Activated gamma-delta T cell (primary cell): ENCODE measurements around the gene MYORG.

Source experiments
- DNase-seq: peaks from one replicate; lab custom pipeline; 2025; lab: John Stamatoyannopoulos, UW
- total RNA-seq, 2 donors: gene quantifications; one replicate each; lab custom pipeline; 2026; lab: John Stamatoyannopoulos, UW

Gene MYORG
- 2.3 to 2.6 reads per million in 2 donors for total RNA-seq

- peak; percentile 89 for DNase-seq
Measured at GRCh38 chr9:34376596-34377403, at the start of gene MYORG. TSS of gene MYORG (minus strand) at chr9:34376898. CDS start at chr9:34372943, 3,955 bp downstream.

GRCh38 chr9:34419716-34420504, 43.2 kb upstream of the MYORG start:
- DNase-seq: no peak

DNA sequence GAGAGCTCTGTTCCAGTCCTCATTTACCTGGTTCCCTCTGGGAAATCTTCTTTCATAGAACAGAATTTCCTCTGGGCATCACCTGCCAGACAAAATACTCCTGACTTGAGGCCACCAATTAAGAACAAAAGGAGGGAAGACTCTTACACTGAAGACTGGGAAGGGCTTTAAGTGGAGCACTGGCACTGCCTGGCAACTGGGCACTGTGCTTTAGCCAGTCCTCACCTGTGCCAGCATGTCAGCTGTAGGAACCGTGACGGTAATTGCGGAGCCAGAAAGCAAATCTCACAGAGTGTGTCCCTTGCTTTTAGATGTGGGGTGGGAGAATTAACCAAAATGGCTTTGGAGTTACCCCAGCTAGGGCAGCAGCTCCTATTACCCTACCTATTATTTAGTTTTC, 41.0 kb upstream of the MYORG start:
- DNase-seq: no peak

GRCh38 chr9:34413231-34413852, 36.6 kb upstream of the MYORG start:
- DNase-seq: no peak

- no peak for DNase-seq
Measured at GRCh38 chr9:34412336-34412735, 35.6 kb upstream of the MYORG start.

DNA sequence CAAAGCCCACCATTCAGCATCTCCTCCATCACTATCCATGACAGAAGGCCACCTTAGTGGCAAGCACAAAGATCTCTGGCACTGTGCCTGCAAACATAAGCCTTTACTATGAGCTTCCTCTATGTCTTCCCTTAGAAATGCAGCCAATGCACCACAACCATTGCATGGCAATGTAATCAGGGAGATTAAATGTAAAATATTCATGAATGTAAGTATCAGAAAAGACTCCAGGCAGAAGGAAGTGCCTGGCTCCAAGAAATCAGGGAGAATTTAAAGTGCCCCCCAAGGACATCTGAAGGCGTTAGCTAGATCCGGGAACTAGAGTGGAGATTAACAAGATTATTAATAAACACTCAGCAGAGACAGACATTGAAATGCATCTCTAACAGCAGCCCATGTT, 32.5 kb upstream of the MYORG start:
- no peak for DNase-seq

DNA sequence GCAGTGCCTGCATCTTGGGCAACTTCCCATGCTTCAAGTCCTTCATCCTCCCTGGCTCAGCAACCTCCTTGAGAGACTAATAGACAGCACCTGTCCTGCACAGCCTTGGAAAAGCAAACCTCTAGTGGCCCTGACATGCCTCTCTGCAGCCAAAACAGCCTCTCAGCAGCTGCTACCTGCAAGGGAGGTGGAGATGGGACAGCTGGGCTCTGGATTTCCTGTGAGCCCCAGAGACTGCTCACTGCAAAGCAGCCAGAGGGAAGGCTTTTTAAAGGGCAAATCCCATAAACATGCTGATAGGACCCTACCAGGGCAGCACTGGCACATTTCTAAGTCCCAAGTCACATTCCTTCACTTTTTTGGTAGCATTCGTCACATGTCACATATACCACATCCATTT, 31.5 kb upstream of the MYORG start:
- DNase-seq: no peak

DNA sequence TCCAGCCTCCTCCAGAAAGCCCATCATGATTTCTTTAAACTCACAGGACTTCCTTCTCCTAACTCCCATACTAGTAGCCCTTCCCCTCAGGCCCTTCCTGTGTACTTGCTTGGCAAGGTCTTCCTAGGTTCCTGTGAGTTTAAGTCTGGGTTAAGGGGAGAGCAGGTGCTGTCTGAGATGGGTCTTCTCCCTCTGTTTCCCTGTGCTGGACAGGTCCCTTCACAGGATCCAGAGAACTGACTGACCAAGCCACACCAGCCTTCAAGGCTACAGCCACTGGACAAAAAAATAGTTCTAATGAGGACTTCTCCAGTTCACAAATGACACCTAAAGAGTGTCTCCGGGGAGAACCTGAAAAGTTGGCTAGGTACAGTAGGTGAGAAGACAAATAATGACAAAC, 29.5 kb upstream of the MYORG start:
- no peak for DNase-seq

- DNase-seq: no peak
Measured at GRCh38 chr9:34405719-34406118, 29.0 kb upstream of the MYORG start.

- DNase-seq: no peak
Measured at GRCh38 chr9:34403554-34404380, 27.1 kb upstream of the MYORG start.

- DNase-seq: no peak
Measured at GRCh38 chr9:34400686-34401602, 24.2 kb upstream of the MYORG start.

DNA sequence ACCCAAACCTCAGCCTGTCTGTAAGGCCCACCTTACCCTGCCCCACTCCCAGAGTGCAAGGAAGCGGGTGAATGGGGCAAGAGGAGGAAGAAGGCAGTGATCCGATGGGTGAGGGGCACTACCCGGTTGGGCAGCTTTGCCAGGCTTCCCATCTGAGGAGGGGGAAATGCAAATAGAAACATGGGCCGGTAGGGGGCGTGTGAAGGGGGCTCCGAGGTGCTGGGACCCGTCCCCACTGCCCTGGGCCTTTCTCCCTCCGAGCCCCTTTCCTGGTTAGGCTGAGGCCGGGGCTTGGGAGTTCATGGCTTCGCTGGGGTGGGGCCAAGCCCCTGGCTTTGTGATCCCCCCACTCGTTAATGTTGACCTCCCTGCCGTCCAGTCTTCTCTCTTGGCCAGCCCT, 23.6 kb upstream of the MYORG start:
- no peak for DNase-seq

- no peak for DNase-seq
Measured at GRCh38 chr9:34399729-34400128, 23.0 kb upstream of the MYORG start.

DNA sequence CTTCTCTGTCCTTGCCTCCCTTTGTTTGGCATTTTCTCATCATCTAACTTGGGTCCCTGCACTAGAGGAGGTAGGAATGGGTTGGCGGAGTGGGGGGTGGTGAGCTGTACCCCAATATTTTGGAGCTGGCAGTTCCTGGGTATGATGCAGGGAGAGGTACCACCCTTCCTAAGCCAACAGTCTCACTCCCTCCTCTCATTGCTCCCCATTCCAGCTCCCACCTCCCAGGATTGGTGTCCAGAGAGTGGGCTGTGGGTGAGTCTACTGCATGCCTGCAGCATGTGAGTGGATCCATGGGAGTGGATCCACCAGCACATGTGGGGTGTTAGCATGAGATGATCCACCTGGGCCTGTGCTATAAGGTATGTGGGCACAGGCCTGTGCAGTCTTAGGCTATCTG, 22.2 kb upstream of the MYORG start:
- DNase-seq: no peak

- DNase-seq: no peak
Measured at GRCh38 chr9:34396276-34397214, 19.8 kb upstream of the MYORG start.

GRCh38 chr9:34392511-34392910, 15.8 kb upstream of the MYORG start:
- DNase-seq: no peak

- no peak for DNase-seq
Measured at GRCh38 chr9:34387239-34387638, 10.5 kb upstream of the MYORG start.

GRCh38 chr9:34386656-34387055, 10.0 kb upstream of the MYORG start:
- DNase-seq: no peak

DNA sequence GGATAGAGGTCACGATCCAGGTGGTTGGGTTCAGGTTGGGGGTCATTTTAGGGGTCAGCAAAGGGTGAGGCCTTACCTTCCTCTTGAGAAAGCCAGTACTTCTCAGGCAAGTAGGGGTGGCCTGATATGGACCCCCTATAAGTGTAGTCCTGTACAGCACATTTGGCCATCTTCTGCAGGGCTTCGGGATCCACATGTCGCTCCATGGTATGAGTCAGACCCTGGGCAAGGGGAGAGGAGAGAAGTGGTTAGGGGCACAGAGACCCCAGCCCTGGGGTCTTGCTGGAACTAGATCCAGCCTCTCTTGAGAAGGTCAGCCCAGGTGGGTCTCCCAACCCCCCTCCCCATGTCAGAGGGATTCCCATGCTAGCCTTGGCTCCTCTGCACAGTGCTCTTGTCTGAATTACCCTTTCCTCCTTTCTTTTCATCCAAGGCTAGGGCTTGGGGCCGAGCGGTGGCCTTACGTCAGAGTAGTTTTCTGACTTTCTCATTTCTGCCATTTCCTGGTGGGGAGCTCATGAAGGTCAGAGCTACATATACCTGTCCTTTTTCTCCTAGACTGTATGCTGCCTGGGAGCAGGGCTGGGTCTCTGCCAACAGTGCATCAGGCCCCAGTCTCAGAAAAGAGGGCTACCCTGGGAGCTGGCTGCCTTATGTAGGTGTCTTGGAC, 9.0 kb upstream of the MYORG start:
- no peak for DNase-seq
